Uterus (tissue), 4 donors: Measurements from ENCODE around the gene TRIML2. TPM values are rescaled to one million over a fixed set of nuclear protein-coding genes. Genes with fewer than 3 reads are reported as not detected.

Experiments
- DNase-seq, 2 donors: peaks; one replicate each; pipeline ENCODE4 v3.0.0-alpha.2; 2019 to 2020
- H3K27ac ChIP-seq, 2 donors: fragments of 200-600 bp; sonication (generic); 1 replicate in 1 of 2; 2 replicates in 1 of 2; pipeline ENCODE4 v1.5.1; 2016 to 2018
- H3K27me3 ChIP-seq, 2 donors: fragments of 200-600 bp; sonication (generic); one replicate each; pipeline ENCODE4 v1.5.1; 2018 to 2019; ENCODE audit warnings: control low read depth in 1 of 2
- H3K36me3 ChIP-seq, 2 donors: fragments of 200-600 bp; sonication (generic); one replicate each; pipeline ENCODE4 v1.5.1; 2019; ENCODE audit warnings: control low read depth in 1 of 2
- H3K4me1 ChIP-seq, 2 donors: fragments of 200-600 bp; sonication (generic); one replicate each; pipeline ENCODE4 v1.5.1; 2018 to 2019; ENCODE audit warnings: control low read depth in 1 of 2
- H3K4me3 ChIP-seq, 2 donors: fragments of 200-600 bp; sonication (generic); 1 replicate in 1 of 2; 2 replicates in 1 of 2; pipeline ENCODE4 v1.5.1; 2018 to 2019; ENCODE audit warnings: mild to moderate bottlenecking in 1 of 2
- H3K9me3 ChIP-seq, 2 donors: fragments of 200-600 bp; sonication (generic); one replicate each; pipeline ENCODE4 v1.5.1; 2019; ENCODE audit warnings: control low read depth in 1 of 2
- CTCF ChIP-seq, 4 experiments: fragments of 200-600 bp in 2 of 4; fragments of 450-650 bp in 2 of 4; sonication (generic) in 2 of 4; IDR thresholded peaks; one replicate each; pipeline ENCODE4 v1.5.1; 2016 to 2019; ENCODE audit warnings: antibody characterized with exemption in 4 of 4, mild to moderate bottlenecking in 2 of 4, moderate library complexity in 1 of 4
- POLR2A ChIP-seq, 2 donors: fragments of 450-650 bp; IDR thresholded peaks; one replicate each; pipeline ENCODE4 v1.6.1; 2016; ENCODE audit warnings: antibody characterized with exemption in 2 of 2, mild to moderate bottlenecking in 1 of 2, moderate library complexity in 1 of 2
- intact Hi-C: fragments of 100-400 bp; cut with DNase I; formaldehyde crosslinking; loops from one replicate; pipeline ENCODE4 v1.15.1; 2023; ENCODE audit warnings: low total_unique reads
- total RNA-seq, 4 donors: library from RNA; depleted of rRNA in 3 of 4; stranded (reverse); fragments of >200 nt in 3 of 4; gene quantifications; one replicate each; pipeline versions ENCODE4 v1.1.0 to v1.2.4, GENCODE V29; 2014 to 2023
- donor health status: DM: yes; HTN: yes; CAD: no.

Gene TRIML2
- total RNA-seq, 4 donors from 2014 or later, result not detected

GRCh38 chr4:188132232-188132631, 22.8 kb upstream of the TRIML2 start:
- TF ChIP-seq CTCF (IDR thresholded peaks at IDR 0.05), result no peak
- no peak for TF ChIP-seq POLR2A (IDR thresholded peaks at IDR 0.05)
- no peak for DNase-seq
- Histone ChIP-seq H3K27me3 (no peaks in the 10 kb centered on the region), H3K27ac (no peak overlapping the region), H3K4me3 (no peak overlapping the region), H3K9me3 (no peaks in the 10 kb centered on the region), H3K4me1 (no peaks in the 10 kb centered on the region), H3K36me3 (no peaks in the 10 kb centered on the region)
- intact Hi-C loops, result no loop called here

GRCh38 chr4:188130355-188130754, 21.0 kb upstream of the TRIML2 start:
- H3K4me3 ChIP-seq, result no peak overlapping the region
- TF ChIP-seq POLR2A (IDR thresholded peaks at IDR 0.05), result no peak
- no peak overlapping the region for H3K27ac ChIP-seq
- H3K27me3 ChIP-seq, result no peaks in the 10 kb centered on the region
- no peaks in the 10 kb centered on the region for H3K9me3 ChIP-seq
- no peaks in the 10 kb centered on the region for H3K36me3 ChIP-seq
- no peaks in the 10 kb centered on the region for H3K4me1 ChIP-seq
- DNase-seq, result no peak
- intact Hi-C loops, result no loop called here

DNA sequence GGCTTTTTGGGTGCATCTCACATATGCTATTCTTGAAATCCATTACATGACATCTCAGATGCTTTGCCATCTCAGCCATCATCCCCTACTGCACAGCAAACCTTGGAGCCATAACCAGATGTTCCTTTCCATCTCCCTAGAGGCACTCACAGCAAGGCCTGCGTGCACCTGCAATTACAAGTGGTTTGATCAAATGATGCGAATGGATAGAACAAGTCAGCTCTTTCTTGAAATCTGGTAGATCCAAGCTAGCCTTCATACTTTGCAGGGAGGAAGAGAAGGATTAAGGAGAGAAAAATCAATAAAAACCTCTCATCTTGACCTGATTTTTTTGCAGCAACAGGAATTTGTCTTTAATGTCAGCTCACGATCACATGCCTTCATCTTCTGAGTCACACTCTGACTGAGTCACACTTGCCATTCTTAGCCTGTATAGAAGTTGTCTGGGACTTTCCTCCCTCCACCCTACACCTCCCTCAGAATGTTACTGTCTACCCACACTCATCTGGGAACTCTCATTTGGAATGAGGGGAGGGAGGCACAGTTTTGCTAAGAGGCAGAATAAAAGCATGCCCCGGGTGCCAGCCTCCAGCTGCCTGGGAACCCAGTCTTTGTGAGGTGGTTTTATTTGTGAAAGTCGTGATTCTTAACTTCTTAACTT, 17.9 kb upstream of the TRIML2 start:
- intact Hi-C loops, result no loop called here
- H3K27ac ChIP-seq, result no peak overlapping the region
- no peak for DNase-seq

DNA sequence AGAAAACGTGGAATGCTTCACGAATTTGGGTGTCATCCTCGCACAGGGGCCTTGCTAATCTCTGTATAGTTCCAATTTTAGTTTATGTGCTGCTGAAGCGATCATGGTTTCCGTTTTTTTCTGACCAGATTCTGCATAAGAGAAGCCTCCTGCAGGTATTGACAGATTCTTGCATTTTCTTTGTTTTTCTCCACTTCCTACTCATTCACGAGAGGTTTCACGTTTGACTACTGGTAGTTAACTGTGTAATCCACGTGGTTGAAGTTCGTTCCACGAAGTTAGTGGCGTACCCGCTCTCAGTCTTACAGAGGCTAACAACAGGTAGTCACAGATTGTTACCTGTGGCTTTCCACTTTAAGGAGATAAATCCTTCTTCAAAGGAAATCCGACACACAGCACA, 12.1 kb upstream of the TRIML2 start:
- H3K4me1 ChIP-seq, result no peaks in the 10 kb centered on the region
- no peak overlapping the region for H3K4me3 ChIP-seq
- intact Hi-C loops, result no loop called here
- no peaks in the 10 kb centered on the region for H3K36me3 ChIP-seq
- no peak overlapping the region for H3K27ac ChIP-seq
- TF ChIP-seq CTCF (IDR thresholded peaks at IDR 0.05), result no peak
- TF ChIP-seq POLR2A (IDR thresholded peaks at IDR 0.05), result no peak
- no peaks in the 10 kb centered on the region for H3K9me3 ChIP-seq
- DNase-seq, result no peak
- no peaks in the 10 kb centered on the region for H3K27me3 ChIP-seq

More for the DNA sequence above, 17.9 kb upstream of the TRIML2 start:
- Histone ChIP-seq H3K4me1 (no peaks in the 10 kb centered on the region), H3K4me3 (no peak overlapping the region), H3K9me3 (no peaks in the 10 kb centered on the region), H3K27me3 (no peaks in the 10 kb centered on the region), H3K36me3 (no peaks in the 10 kb centered on the region)
- no peak for TF ChIP-seq POLR2A (IDR thresholded peaks at IDR 0.05)
- TF ChIP-seq CTCF (IDR thresholded peaks at IDR 0.05), result no peak

DNA sequence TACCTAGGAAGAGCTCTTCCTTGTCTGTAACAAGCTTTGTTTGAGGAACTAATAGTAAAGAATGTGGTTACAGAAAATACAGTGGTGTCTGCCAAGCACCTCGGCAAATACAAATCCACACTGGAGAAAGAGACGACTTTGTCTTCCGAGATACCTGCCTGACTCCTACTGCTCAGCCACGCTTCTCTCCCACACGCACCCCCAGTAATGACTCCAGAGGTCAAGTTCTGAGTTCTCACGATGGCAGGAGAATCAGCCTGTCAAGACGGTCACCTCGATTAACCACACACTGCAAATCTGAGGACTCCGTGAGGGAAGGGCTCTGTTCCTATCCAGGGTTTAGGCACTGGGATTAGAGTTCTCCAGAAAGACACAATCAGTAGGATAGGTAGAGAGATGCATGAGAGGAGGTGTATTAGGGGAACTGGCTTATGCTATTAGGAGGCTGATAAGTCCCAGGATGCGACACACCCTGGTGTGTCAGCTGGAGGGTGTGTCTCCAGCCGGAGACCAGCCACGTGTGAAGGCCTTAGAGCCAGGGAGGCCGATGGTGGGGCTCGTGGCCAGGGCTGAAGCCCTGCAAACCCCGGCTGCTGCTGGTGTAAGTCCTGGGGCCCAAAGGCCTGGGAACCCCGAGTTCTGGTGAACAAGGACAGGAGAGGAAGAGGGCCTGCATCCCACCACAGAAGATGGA, 8.4 kb upstream of the TRIML2 start:
- no peaks in the 10 kb centered on the region for H3K36me3 ChIP-seq
- no peak overlapping the region for H3K27ac ChIP-seq
- no peak for TF ChIP-seq CTCF (IDR thresholded peaks at IDR 0.05)
- TF ChIP-seq POLR2A (IDR thresholded peaks at IDR 0.05), result no peak
- intact Hi-C loops, result no loop called here
- no peaks in the 10 kb centered on the region for H3K27me3 ChIP-seq
- H3K9me3 ChIP-seq, result no peaks in the 10 kb centered on the region
- H3K4me3 ChIP-seq, result no peak overlapping the region
- DNase-seq, result no peak
- H3K4me1 ChIP-seq, result no peaks in the 10 kb centered on the region
